HG02870 (cell line): ENCODE measurements around the gene PRTN3.
"Not testable (repeated sequence)": the region's sequence is repeated elsewhere in the genome, so short reads cannot be mapped to it uniquely, and the experiment has no call there.

Source experiments
- ATAC-seq: cut with Tn5 transposase; IDR thresholded peaks from one replicate; pipeline ENCODE4 v1.9.1; 2021; ENCODE audit warnings: mild to moderate bottlenecking, moderate library complexity; ENCODE audit not compliant: unreplicated experiment

PRTN3 gene

DNA sequence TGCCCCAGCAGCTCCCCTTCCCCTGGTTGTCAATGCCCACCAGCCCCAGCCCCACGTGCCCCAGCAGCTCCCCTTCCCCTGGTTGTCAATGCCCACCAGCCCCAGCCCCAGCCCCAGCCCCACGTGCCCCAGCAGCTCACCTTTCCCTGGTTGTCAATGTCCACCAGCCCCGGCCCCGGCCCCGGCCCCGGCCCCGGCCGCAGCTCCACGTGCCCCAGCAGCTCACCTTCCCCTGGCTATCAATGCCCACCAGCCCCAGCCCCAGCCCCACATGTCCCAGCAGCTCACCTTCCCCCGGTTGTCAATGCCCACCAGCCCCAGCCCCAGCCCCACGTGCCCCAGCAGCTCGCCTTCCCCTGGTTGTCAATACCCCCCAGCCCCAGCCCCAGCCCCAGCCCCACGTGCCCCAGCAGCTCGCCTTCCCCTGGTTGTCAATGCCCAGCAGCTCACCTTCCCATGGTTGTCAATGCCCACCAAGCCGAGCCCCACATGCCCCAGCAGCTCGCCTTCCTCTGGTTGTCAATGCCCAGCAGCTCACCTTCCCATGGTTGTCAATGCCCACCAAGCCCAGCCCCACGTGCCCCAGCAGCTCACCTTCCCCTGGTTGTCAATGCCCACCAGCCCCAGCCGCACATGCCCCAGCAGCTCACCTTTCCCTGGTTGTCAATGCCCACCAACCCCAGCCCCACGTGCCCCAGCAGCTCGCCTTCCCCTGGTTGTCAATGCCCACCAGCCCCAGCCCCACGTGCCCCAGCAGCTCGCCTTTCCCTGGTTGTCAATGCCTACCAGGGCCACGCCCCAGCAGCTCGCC lies 38.2 kb downstream of the PRTN3 start:
- not testable (repeated sequence) for ATAC-seq

DNA sequence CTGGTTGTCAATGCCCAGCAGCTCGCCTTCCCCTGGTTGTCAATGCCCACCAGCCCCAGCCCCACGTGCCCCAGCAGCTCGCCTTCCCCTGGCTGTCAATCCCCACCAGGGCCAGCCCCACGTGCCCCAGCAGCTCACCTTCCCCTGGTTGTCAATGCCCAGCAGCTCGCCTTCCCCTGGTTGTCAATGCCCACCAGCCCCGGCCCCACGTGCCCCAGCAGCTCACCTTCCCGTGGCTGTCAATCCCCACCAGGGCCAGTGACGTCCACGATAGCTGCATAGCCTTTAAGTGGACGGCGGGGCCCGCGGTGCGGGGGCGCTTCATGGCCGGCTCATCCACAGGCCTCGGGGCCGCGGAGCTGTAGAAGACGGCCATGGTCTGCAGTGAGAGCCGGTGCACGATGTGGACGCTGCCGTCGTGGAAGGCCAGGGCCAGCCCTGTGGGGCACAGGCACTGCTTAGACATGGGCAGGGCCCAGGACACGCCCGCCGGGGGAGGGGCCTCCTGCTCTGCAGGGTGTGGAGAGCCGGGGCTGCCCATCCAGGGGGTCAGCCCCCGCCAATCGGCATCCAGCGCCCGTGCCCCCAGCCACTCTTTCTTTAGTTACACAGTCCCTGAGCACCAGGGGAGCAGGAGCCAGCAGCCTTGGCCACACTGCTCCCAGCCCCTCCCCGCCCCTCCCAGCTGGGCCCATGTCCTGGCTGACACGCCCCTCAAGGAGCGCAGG lies 39.1 kb downstream of the PRTN3 start:
- ATAC-seq, result no peak

DNA sequence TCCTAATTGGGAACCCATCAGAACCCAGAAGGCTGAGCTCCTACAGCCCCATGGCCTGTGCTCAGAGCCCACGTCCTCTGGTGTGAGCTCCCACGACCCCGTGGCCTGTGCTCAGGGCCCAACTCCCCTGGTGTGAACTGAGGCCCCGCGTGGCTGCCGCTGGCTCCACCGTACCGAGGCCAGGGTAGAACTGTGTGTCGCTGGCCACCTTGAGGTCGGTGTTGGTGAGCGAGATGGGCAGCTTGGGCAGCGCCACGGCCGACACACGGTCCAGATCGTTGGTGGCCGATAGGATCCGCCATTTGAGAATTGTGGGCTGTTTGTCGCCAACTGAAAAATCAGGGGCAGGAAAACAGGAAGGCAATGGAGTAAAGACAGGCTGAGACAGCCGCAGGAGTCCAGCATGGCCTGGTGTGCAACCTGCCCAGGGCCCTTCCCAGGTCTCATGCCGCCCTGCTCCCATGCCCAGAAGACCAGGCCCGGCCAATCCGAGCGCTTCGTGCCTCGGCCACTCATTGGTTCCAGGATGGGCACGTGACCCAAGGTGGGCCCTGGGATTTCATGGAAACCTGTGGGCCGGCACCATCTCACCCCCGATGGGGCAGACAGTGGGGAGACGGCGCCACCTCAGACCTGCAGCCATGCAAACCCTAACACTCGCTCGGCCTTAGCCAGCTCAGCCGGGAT lies 40.7 kb downstream of the PRTN3 start:
- no peak for ATAC-seq

GRCh38 chr19:882871-883497 lies 42.2 kb downstream of the PRTN3 start:
- ATAC-seq, result no peak

GRCh38 chr19:883661-884211 lies 42.9 kb downstream of the PRTN3 start:
- ATAC-seq, result no peak

DNA sequence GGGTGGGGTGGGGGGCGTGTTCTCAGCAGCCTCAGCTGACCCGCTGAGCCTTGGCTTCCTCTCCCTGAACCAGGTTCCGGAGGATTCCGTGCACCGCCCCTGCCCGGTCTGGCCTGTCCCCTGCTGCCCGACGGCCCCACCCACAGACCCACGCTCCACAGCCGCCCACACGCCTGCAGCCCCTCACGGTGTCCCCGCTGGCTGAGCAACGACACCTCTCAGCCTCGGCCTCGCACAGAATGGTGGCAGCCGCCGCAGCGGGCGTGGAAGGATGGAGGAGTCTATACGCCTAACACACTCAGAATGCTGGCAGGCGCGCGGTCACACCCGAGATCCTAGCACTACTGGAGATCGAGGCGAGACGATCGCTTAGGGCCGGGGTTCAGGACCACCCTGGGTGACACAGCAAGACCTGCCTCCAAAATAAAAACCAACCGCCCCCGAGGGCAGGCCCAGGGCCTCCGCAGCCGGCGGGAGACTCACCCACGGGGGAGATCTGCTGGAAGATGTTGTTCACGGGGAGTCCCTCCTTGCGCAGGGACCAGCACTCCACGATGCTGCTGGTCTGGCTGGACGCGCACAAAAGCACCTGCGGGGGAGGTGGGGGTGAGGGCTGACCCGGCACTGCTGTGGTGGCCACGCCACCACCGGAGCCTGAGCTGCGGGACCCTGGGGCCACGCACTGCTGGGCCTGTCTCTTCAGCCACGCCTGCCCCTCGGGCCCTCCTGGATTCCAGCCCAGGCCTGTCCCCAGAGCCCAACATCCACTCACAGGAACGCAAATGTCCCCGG lies 43.8 kb downstream of the PRTN3 start:
- no peak for ATAC-seq

DNA sequence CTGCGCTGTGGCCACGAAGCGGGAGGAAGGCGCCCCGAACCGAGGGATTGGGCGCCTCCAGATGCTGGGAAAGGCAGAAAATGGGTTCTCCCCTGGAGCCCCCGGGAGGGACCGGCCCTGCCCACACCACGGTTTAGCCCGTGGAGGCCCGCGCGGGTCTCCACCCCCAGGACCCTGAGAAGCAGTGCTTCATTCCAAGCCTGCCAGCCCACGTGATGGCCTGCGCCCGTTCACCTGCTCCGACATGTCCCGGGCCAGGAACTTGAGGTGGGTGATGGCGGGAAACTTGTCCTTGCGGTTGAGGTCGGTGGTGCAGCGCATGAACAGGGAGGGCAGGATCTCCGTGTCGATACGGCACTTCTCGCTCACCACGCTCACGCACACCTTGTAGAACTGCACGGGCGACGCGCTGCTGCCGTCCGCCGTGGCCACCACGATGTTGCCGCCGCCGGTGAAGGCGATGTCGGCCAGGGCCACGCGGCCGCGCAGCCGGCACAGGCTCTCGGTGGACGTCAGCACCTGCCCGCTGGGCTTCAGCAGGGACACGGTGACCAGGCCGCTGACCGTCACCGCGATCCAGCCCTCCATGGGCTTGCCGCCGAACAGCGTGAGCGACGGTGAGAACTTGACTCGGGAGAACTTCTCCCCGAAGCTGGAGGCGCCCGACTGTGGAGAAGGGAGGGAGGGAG lies 44.9 kb downstream of the PRTN3 start:
- ATAC-seq, result no peak

DNA sequence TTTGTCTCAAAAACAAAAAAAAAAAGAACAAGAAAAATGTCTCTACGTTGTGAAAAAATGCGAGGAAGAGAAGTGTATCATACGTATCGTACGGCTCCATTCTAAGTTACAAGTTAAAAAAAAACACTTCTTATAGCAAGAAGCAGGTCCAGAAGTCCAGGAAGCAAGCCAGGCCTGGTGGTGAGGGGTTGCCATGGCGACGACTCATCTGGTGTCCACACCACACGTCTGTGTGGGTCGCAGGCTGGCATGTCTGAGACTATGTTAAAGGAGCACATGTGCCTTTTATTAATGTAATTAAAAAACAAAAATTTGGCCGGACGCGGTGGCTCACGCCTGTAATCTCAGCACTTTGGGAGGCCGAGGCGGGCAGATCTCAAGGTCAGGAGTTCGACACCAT lies 46.3 kb downstream of the PRTN3 start:
- no peak for ATAC-seq

GRCh38 chr19:887599-887998 lies 46.8 kb downstream of the PRTN3 start:
- ATAC-seq, result no peak

GRCh38 chr19:888581-889385 lies 48.0 kb downstream of the PRTN3 start:
- no peak for ATAC-seq

DNA sequence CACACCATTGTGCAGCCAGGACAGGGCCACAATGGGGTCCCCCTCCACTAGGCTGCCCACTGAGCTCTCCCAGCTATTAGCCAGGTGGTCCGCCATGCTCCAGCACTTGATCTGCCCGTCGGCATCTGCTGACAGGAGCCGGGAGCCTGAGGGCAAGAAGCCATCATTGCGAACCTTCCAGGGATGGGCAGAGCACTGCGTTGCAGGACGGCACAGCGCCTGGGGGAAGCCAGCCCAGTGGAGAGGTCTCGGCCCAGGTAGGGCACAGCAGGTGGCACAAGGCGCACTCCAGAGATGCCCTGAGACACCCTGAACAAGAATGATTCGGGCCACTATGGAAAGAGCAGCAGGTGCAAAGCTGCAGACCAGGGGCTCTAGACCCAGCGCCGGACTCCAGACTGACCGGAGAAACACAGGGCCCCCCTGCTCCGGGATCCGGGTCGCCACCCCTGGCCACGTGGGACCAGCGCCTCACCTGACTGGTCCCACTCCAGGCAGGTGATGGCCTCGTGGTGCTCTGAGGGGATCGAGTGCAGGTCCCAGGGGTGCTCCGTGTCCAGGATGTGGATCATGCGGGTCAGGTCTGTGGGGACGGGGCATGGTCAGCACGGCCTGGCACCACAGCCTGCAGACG lies 49.0 kb downstream of the PRTN3 start:
- ATAC-seq, result no peak

DNA sequence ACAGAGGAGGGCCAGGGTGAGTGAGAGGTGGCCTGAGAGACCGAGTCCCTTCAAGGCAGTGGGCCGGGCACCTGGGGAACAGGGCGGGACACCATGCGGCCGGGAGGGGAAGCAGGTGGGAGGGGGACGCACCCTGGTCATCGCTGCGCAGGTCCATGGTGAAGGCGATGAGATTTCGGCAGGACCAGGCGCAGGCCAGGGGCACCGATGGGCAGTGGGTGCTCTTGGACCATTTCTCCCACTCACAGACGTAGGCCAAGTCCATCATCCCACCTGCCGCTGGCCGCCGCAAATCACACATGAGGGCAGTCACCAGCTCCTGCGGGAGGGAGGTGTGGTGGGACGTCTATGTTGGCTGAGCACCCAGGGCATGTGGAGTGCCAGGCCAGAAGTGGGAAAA lies 50.0 kb downstream of the PRTN3 start:
- no peak for ATAC-seq

GRCh38 chr19:891421-892200 lies 50.8 kb downstream of the PRTN3 start:
- not testable (repeated sequence) for ATAC-seq

DNA sequence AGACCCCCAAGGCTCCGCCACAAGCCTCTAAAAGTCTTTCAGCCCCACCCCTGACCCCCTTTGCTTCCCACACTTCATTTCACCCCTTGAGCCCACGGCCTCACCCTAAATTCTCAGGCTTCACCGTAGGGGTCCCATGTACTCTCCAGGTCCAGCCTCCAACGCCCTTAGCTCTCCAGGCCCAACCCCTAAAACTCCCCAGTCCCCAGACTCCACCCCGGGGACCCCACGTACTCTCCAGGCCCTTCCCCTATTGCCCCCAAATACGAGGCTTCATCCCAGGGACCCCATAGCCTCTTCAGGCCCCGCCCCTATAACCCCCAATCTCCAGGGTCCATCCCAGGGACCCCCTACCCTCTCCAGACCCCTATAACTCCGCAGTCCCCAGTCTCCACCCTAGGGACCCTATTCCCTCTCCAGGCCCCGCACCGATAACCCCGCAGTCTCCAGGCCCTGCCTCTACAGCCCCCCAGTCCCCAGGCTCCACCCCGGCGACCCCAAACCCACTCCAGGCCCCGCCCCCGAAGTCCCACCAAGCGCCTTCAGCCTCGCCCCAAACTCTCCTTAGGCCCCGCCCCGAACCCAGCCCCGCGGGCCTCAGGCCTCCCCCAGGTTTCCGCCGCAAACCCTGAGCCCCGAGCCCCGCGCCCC lies 51.6 kb downstream of the PRTN3 start:
- ATAC-seq, result no peak

DNA sequence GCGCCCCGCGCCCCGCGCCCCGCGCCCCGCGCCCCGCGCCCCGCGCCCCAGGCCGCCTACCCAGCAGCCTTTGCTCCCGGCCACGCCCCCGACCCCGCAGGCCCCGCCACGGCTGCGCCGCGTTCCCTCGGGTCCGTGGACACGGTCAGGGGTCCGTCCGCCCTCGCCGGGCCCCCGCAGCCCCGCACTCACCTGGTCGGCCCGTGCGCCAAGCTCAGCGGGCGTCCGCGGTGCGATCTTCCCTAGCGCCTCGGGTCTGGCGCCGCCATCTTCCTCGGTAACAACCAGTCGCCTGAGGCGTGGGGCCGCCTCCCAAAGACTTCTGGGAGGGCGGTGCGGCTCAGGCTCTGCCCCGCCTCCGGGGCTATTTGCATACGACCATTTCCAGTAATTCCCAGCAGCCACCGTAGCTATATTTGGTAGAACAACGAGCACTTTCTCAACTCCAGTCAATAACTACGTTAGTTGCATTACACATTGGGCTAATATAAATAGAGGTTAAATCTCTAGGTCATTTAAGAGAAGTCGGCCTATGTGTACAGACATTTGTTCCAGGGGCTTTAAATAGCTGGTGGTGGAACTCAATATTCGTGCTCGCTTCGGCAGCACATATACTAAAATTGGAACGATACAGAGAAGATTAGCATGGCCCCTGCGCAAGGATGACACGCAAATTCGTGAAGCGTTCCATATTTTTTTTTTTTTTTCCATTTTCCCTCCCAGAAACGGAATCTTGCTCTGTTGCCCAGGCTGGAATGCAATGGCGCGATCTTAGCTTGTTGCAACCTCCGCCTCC lies 52.3 kb downstream of the PRTN3 start, which contains the start of the genes MED16 and RNU6-9:
TSS of gene MED16 (minus strand) at position 294 of the 796 bp plus-strand sequence. CDS start 2,056 bp downstream, outside the sequence.
TSS of gene RNU6-9 (plus strand) at position 591 of the 796 bp plus-strand sequence.
- ATAC-seq, result peak; percentile 70

- no peak for ATAC-seq
Observed at GRCh38 chr19:896434-896833, 55.6 kb downstream of the PRTN3 start.
